ENCODE results near the gene MZF1.
"Not testable (repeated sequence)": the region's sequence is repeated elsewhere in the genome, so short reads cannot be mapped to it uniquely, and the experiment has no call there.

MZF1 gene

GRCh38 chr19:58572818-58573657, at the start of gene MZF1:
TSS of gene MZF1 (minus strand) at chr19:58573335. CDS start at chr19:58571389, 1,946 bp downstream.
- peak; percentile 99 to 100 for DNase-seq (ENCODE audit: low read depth in 2 of 2)

- not testable (repeated sequence) for DNase-seq (ENCODE audit: low read depth in 2 of 2)
Observed at GRCh38 chr19:58607213-58607612, 34.1 kb upstream of the MZF1 start.

GRCh38 chr19:58606251-58606896, 33.2 kb upstream of the MZF1 start:
- not testable (repeated sequence) for DNase-seq (ENCODE audit: low read depth in 2 of 2)

GRCh38 chr19:58586133-58586765, 13.1 kb upstream of the MZF1 start:
- no peak for DNase-seq (ENCODE audit: low read depth in 2 of 2)

- DNase-seq (ENCODE audit: low read depth in 2 of 2): no peak
Observed at GRCh38 chr19:58585442-58586132, 12.5 kb upstream of the MZF1 start.

GRCh38 chr19:58584498-58585441, 11.6 kb upstream of the MZF1 start:
- no peak for DNase-seq (ENCODE audit: low read depth in 2 of 2)

GRCh38 chr19:58582985-58583384, 9.8 kb upstream of the MZF1 start:
- DNase-seq (ENCODE audit: low read depth in 2 of 2): no peak

GRCh38 chr19:58581227-58582141, 8.3 kb upstream of the MZF1 start:
- DNase-seq (ENCODE audit: low read depth in 2 of 2): peak; percentile 76 to 79

- no peak for DNase-seq (ENCODE audit: low read depth in 2 of 2)
Observed at GRCh38 chr19:58579473-58580142, 6.5 kb upstream of the MZF1 start.

GRCh38 chr19:58578012-58578925, 5.1 kb upstream of the MZF1 start:
- no peak for DNase-seq (ENCODE audit: low read depth in 2 of 2)

- not testable (repeated sequence) for DNase-seq (ENCODE audit: low read depth in 2 of 2)
Observed at GRCh38 chr19:58577581-58577980, 4.4 kb upstream of the MZF1 start.

GRCh38 chr19:58575183-58576041, 2.3 kb upstream of the MZF1 start:
- peak; percentile 54 to 60 for DNase-seq (ENCODE audit: low read depth in 2 of 2)

- DNase-seq (ENCODE audit: low read depth in 2 of 2): no peak
Observed at GRCh38 chr19:58573658-58574164, 576 bp upstream of the MZF1 start.

GRCh38 chr19:58572026-58572817, 913 bp downstream of the MZF1 start:
- no peak for DNase-seq (ENCODE audit: low read depth in 2 of 2)

- no peak for DNase-seq (ENCODE audit: low read depth in 2 of 2)
Observed at GRCh38 chr19:58571575-58571947, 1.6 kb downstream of the MZF1 start.
